ENCODE measurements around the gene UBE2E2.

- TF ChIP-seq POLR2AphosphoS5 (IDR thresholded peaks at IDR 0.05; ENCODE audit: low read depth, low read length) (no peak), POLR2A (IDR thresholded peaks at IDR 0.05; ENCODE audit: low read depth, low read length) (no peak)
Observed at GRCh38 chr3:23459465-23459864, 256.3 kb downstream of the UBE2E2 start.
